Measurements from ENCODE around the gene ZNF554. TPM values are rescaled to one million over a fixed set of nuclear protein-coding genes. Genes with fewer than 3 reads are reported as not detected.
"Not testable (repeated sequence)": the region's sequence is repeated elsewhere in the genome, so short reads cannot be mapped to it uniquely, and the experiment has no call there.

The ZNF554 gene
- total and polyA plus RNA-seq, 4 donors: 1.1 to 8.8 (median 4.0) TPM

GRCh38 chr19:2791876-2792275 is 27.8 kb upstream of the ZNF554 start:
- Histone ChIP-seq H3K9me3 (ENCODE audit: control insufficient read depth in 4 of 4, insufficient read depth in 3 of 4, low read length in 3 of 4) (no peaks in the 10 kb centered on the region), H3K27ac (ENCODE audit: low read depth in 1 of 2, low read length in 1 of 2) (no peak overlapping the region), H3K9ac (ENCODE audit: insufficient read depth in 1 of 2, low read length in 2 of 2) (no peak overlapping the region), H3K27me3 (ENCODE audit: control insufficient read depth in 3 of 3, insufficient read depth in 3 of 3, low read length in 2 of 3) (no peaks in the 10 kb centered on the region), H3K4me3 (no peak overlapping the region), H3K36me3 (ENCODE audit: control insufficient read depth in 4 of 4, insufficient read depth in 4 of 4, low read length in 4 of 4) (peaks cover 0 to 32% (median 11%) of the 10 kb centered on the region in 4 donors), H3K4me1 (ENCODE audit: control insufficient read depth in 5 of 5, insufficient read depth in 5 of 5, low read length in 5 of 5) (no peaks in the 10 kb centered on the region)
- no peak for ATAC-seq (ENCODE audit: insufficient read depth, low FRiP score)
- WGBS, 2 donors: 94% methylated on average over 14 to 16 of the region's 16 CpGs
- no peak for DNase-seq
- no peak for TF ChIP-seq CTCF (IDR thresholded peaks at IDR 0.05; ENCODE audit: control extremely low read depth, extremely low read depth)

- peaks cover 0 to 40% (median 12%) of the 10 kb centered on the region in 4 donors for H3K36me3 ChIP-seq (ENCODE audit: control insufficient read depth in 4 of 4, insufficient read depth in 4 of 4, low read length in 4 of 4)
- H3K9me3 ChIP-seq (ENCODE audit: control insufficient read depth in 4 of 4, insufficient read depth in 3 of 4, low read length in 3 of 4); H3K27me3 ChIP-seq (ENCODE audit: control insufficient read depth in 3 of 3, insufficient read depth in 3 of 3, low read length in 2 of 3); H3K4me3 ChIP-seq; H3K4me1 ChIP-seq (ENCODE audit: control insufficient read depth in 5 of 5, insufficient read depth in 5 of 5, low read length in 5 of 5); DNase-seq; H3K9ac ChIP-seq (ENCODE audit: insufficient read depth in 1 of 2, low read length in 2 of 2); H3K27ac ChIP-seq (ENCODE audit: low read depth in 1 of 2, low read length in 1 of 2); ATAC-seq (ENCODE audit: insufficient read depth, low FRiP score): not testable (repeated sequence)
- WGBS, 2 donors: 95 to 96% methylated on average over 10 of the region's 10 CpGs
Measured at GRCh38 chr19:2792666-2793065, 27.0 kb upstream of the ZNF554 start.

GRCh38 chr19:2793126-2793525 is 26.5 kb upstream of the ZNF554 start:
- H3K36me3 ChIP-seq (ENCODE audit: control insufficient read depth in 4 of 4, insufficient read depth in 4 of 4, low read length in 4 of 4): peaks cover 0 to 41% (median 13%) of the 10 kb centered on the region in 4 donors
- H3K27me3 ChIP-seq (ENCODE audit: control insufficient read depth in 3 of 3, insufficient read depth in 3 of 3, low read length in 2 of 3): no peaks in the 10 kb centered on the region
- DNase-seq (no peak), ATAC-seq (ENCODE audit: insufficient read depth, low FRiP score) (no peak)
- H3K9ac ChIP-seq (ENCODE audit: insufficient read depth in 1 of 2, low read length in 2 of 2): no peak overlapping the region
- H3K4me1 ChIP-seq (ENCODE audit: control insufficient read depth in 5 of 5, insufficient read depth in 5 of 5, low read length in 5 of 5): no peaks in the 10 kb centered on the region
- no peak for TF ChIP-seq CTCF (IDR thresholded peaks at IDR 0.05; ENCODE audit: control extremely low read depth, extremely low read depth)
- H3K9me3 ChIP-seq (ENCODE audit: control insufficient read depth in 4 of 4, insufficient read depth in 3 of 4, low read length in 3 of 4): no peaks in the 10 kb centered on the region
- no peak overlapping the region for H3K4me3 ChIP-seq
- 95 to 96% methylated on average over 7 of the region's 7 CpGs for WGBS, 2 donors
- no peak overlapping the region for H3K27ac ChIP-seq (ENCODE audit: low read depth in 1 of 2, low read length in 1 of 2)

- 97% methylated on average over 12 of the region's 12 CpGs for WGBS, 2 donors
- Histone ChIP-seq H3K36me3 (ENCODE audit: control insufficient read depth in 4 of 4, insufficient read depth in 4 of 4, low read length in 4 of 4) (peaks cover 0 to 42% (median 14%) of the 10 kb centered on the region in 4 donors), H3K27me3 (ENCODE audit: control insufficient read depth in 3 of 3, insufficient read depth in 3 of 3, low read length in 2 of 3) (no peaks in the 10 kb centered on the region), H3K4me3 (no peak overlapping the region), H3K4me1 (ENCODE audit: control insufficient read depth in 5 of 5, insufficient read depth in 5 of 5, low read length in 5 of 5) (no peaks in the 10 kb centered on the region), H3K9me3 (ENCODE audit: control insufficient read depth in 4 of 4, insufficient read depth in 3 of 4, low read length in 3 of 4) (no peaks in the 10 kb centered on the region), H3K27ac (ENCODE audit: low read depth in 1 of 2, low read length in 1 of 2) (no peak overlapping the region), H3K9ac (ENCODE audit: insufficient read depth in 1 of 2, low read length in 2 of 2) (no peak overlapping the region)
- no peak for TF ChIP-seq CTCF (IDR thresholded peaks at IDR 0.05; ENCODE audit: control extremely low read depth, extremely low read depth)
- ATAC-seq (ENCODE audit: insufficient read depth, low FRiP score) (no peak), DNase-seq (no peak)
Measured at GRCh38 chr19:2793577-2793976, 26.1 kb upstream of the ZNF554 start.

All from lung (tissue), 12 donors.